DND-41 (cell line): ENCODE measurements around the gene IFNL2.

Source experiments
- ATAC-seq: fragments of 200-7000 bp; cut with Tn5 transposase; 3 replicates; pipeline ENCODE4 v1.9.1; 2021; ENCODE audit warnings: low read depth; ENCODE audit not compliant: insufficient read depth
- DNase-seq: peaks from one replicate; pipeline ENCODE4 v3.0.0-alpha.2; 2020
- H2AFZ ChIP-seq: 2 replicates; pipeline ENCODE4 v1.6.0; 2012; ENCODE audit warnings: low read depth, low read length
- H3K27ac ChIP-seq: 2 replicates; pipeline ENCODE4 v1.5.1; 2012; ENCODE audit warnings: low read length, inconsistent platforms
- H3K27me3 ChIP-seq: fragments of 200-600 bp; sonication (generic); 2 replicates; pipeline ENCODE4 v1.6.0; 2012; ENCODE audit warnings: low read length, mild to moderate bottlenecking, inconsistent platforms; ENCODE audit not compliant: insufficient read depth, poor library complexity
- H3K36me3 ChIP-seq: 2 replicates; pipeline ENCODE4 v1.5.1; 2012; ENCODE audit warnings: low read length, inconsistent platforms; ENCODE audit not compliant: insufficient read depth
- H3K4me1 ChIP-seq: 2 replicates; pipeline ENCODE4 v1.5.1; 2012; ENCODE audit warnings: mild to moderate bottlenecking, low read length; ENCODE audit not compliant: insufficient read depth
- H3K4me2 ChIP-seq: 2 replicates; pipeline ENCODE4 v1.6.0; 2012; ENCODE audit warnings: mild to moderate bottlenecking, moderate library complexity, low read length, inconsistent platforms; ENCODE audit not compliant: insufficient read depth
- H3K4me3 ChIP-seq, 2 experiments: fragments of 200-600 bp in 1 of 2; shearing (Covaris generic) in 1 of 2; 2 replicates each; pipeline ENCODE4 v1.5.1; 2012 to 2016; ENCODE audit warnings: inconsistent platforms in 2 of 2, low read length in 2 of 2, mild to moderate bottlenecking in 2 of 2, low read depth in 1 of 2, moderate library complexity in 1 of 2
- H3K79me2 ChIP-seq: 2 replicates; pipeline ENCODE4 v1.6.0; 2012; ENCODE audit warnings: low read length, inconsistent platforms; ENCODE audit not compliant: insufficient read depth
- H3K9ac ChIP-seq: 2 replicates; pipeline ENCODE4 v1.6.0; 2012; ENCODE audit warnings: low read depth, mild to moderate bottlenecking, inconsistent platforms, low read length, moderate library complexity
- H3K9me3 ChIP-seq: 2 replicates; pipeline ENCODE4 v1.5.1; 2012; ENCODE audit warnings: low read length, moderate library complexity, mild to moderate bottlenecking, inconsistent platforms; ENCODE audit not compliant: insufficient read depth, severe bottlenecking
- H4K20me1 ChIP-seq: 2 replicates; pipeline ENCODE4 v1.6.0; 2012; ENCODE audit warnings: low read length; ENCODE audit not compliant: insufficient read depth
- CTCF ChIP-seq: IDR thresholded peaks from 2 replicates; pipeline ENCODE4 v1.5.1; 2012; ENCODE audit warnings: borderline replicate concordance, low read length, moderate library complexity, mild to moderate bottlenecking; ENCODE audit not compliant: poor library complexity, severe bottlenecking; ENCODE audit errors: extremely low read depth
- EZH2 ChIP-seq: IDR thresholded peaks from 3 replicates; pipeline ENCODE4 v1.6.1; 2012; ENCODE audit warnings: borderline replicate concordance, low read depth, mild to moderate bottlenecking, moderate library complexity, low read length, inconsistent platforms; ENCODE audit not compliant: severe bottlenecking

The IFNL2 gene

GRCh38 chr19:39275578-39275977 lies 7.4 kb downstream of the IFNL2 start:
- Histone ChIP-seq H3K27ac (no peak overlapping the region), H3K4me1 (no peaks in the 10 kb centered on the region), H3K9me3 (no peaks in the 10 kb centered on the region), H3K4me2 (no peak overlapping the region), H4K20me1 (no peaks in the 10 kb centered on the region), H3K36me3 (no peaks in the 10 kb centered on the region), H2AFZ (no peak overlapping the region), H3K4me3 (no peak overlapping the region), H3K79me2 (no peaks in the 10 kb centered on the region), H3K27me3 (peaks cover 10% of the 10 kb centered on the region), H3K9ac (no peak overlapping the region)
- TF ChIP-seq CTCF (no peak), EZH2 (no peak)
- ATAC-seq (no peak), DNase-seq (no peak)

GRCh38 chr19:39276740-39277139 lies 8.5 kb downstream of the IFNL2 start:
- Histone ChIP-seq H3K79me2 (no peaks in the 10 kb centered on the region), H3K36me3 (no peaks in the 10 kb centered on the region), H3K4me3 (no peak overlapping the region), H3K9me3 (no peaks in the 10 kb centered on the region), H2AFZ (no peak overlapping the region), H3K4me1 (no peaks in the 10 kb centered on the region), H3K4me2 (no peak overlapping the region), H3K27ac (no peak overlapping the region), H3K9ac (no peak overlapping the region), H3K27me3 (peaks cover 10% of the 10 kb centered on the region), H4K20me1 (no peaks in the 10 kb centered on the region)
- no peak for TF ChIP-seq EZH2
- no peak for TF ChIP-seq CTCF
- no peak for DNase-seq
- no peak for ATAC-seq

GRCh38 chr19:39277598-39277997 lies 9.4 kb downstream of the IFNL2 start:
- TF ChIP-seq EZH2 (no peak), CTCF (no peak)
- H3K9me3 ChIP-seq: no peaks in the 10 kb centered on the region
- ATAC-seq: no peak

GRCh38 chr19:39282021-39282420 lies 13.8 kb downstream of the IFNL2 start:
- Histone ChIP-seq H2AFZ (no peak overlapping the region), H3K9me3 (no peaks in the 10 kb centered on the region), H4K20me1 (no peaks in the 10 kb centered on the region), H3K36me3 (no peaks in the 10 kb centered on the region), H3K4me2 (no peak overlapping the region), H3K27ac (no peak overlapping the region), H3K4me3 (no peak overlapping the region), H3K27me3 (no peaks in the 10 kb centered on the region), H3K9ac (no peak overlapping the region), H3K4me1 (no peaks in the 10 kb centered on the region), H3K79me2 (no peaks in the 10 kb centered on the region)
- TF ChIP-seq CTCF (no peak), EZH2 (no peak)
- ATAC-seq (no peak), DNase-seq (no peak)

More at GRCh38 chr19:39277598-39277997, 9.4 kb downstream of the IFNL2 start:
- H3K4me3 ChIP-seq: no peak overlapping the region
- H3K27me3 ChIP-seq: peaks cover 10% of the 10 kb centered on the region
- H3K27ac ChIP-seq: no peak overlapping the region
- H3K79me2 ChIP-seq: no peaks in the 10 kb centered on the region
- no peak overlapping the region for H3K9ac ChIP-seq
- no peaks in the 10 kb centered on the region for H3K36me3 ChIP-seq
- no peak overlapping the region for H3K4me2 ChIP-seq
- no peak for DNase-seq
- H4K20me1 ChIP-seq: no peaks in the 10 kb centered on the region
- H3K4me1 ChIP-seq: no peaks in the 10 kb centered on the region
- H2AFZ ChIP-seq: no peak overlapping the region
